Activated CD4-positive, alpha-beta T cell treated with anti-CD3 and anti-CD28 coated beads for 48 hours (primary cell): ENCODE data around the gene STK32A.
A peak's percentile ranks its signal among the peaks of the same experiment; 100 is the strongest.
"Not testable (repeated sequence)": the region's sequence is repeated elsewhere in the genome, so short reads cannot be mapped to it uniquely, and the experiment has no call there.

ENCODE experiments used
- DNase-seq: peaks from one replicate; pipeline ENCODE4 v3.0.0-alpha.2; 2020

STK32A gene

DNA sequence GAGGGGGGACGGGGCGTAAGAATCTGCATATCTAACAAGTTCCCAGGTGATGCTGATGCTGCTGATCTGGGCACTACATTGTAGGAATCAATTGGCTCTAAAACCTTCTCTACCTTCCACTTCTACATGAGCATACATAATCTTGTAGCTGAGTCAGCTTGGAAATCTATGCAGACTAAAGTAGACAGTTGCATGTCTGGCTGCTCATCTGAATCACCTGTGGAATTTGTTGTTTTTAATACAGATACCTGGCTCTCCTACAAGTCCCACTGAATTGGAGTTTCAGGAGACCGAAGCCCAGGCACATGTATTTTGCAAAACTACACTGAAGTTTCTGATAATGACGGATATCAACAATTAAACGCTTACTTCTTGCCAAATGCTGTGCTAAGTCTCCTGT, 113.6 kb downstream of the STK32A start:
- no peak for DNase-seq

GRCh38 chr5:147349241-147349640, 114.4 kb downstream of the STK32A start:
- DNase-seq: no peak

DNA sequence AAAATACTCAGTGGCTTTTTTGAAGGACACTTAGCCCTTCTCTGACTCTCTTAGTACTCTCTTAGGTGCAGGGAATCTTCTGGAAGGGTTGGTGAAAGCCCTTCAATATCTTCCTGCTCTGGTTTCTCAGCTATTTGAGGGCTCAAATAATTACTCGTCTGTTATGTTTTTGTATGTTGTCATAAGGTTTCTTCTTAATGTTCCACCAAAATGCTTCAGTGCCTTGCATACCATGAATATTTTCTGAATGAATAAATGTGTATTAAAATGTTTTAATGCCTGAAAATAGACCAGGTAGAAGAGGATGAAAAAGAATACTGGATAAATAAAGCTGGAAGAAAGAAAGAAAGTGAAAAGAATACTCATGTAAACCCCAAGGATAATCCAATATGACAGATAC, 124.3 kb downstream of the STK32A start:
- no peak for DNase-seq

- no peak for DNase-seq
These were observed 124.8 kb downstream of the STK32A start for GRCh38 chr5:147359581-147359980.

DNA sequence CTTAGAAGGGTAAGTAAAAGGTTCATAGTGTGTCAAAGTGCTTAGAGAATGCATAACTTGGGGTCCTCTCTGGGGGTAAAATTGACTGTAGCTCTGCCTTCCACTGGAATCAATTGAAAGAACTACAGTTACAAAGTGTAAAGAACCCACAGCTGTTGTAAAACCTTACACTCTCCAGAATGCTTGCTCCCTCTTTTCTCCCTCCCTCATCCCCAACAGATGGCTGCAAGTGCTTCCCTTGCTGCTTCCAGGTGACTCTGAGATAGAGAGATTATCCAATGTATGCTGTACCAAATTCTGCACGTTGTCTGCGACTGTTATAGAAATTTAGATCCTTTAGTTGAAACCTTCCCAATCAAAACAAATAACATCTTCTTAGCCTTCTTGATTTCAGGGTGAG, 126.0 kb downstream of the STK32A start:
- DNase-seq: no peak

DNA sequence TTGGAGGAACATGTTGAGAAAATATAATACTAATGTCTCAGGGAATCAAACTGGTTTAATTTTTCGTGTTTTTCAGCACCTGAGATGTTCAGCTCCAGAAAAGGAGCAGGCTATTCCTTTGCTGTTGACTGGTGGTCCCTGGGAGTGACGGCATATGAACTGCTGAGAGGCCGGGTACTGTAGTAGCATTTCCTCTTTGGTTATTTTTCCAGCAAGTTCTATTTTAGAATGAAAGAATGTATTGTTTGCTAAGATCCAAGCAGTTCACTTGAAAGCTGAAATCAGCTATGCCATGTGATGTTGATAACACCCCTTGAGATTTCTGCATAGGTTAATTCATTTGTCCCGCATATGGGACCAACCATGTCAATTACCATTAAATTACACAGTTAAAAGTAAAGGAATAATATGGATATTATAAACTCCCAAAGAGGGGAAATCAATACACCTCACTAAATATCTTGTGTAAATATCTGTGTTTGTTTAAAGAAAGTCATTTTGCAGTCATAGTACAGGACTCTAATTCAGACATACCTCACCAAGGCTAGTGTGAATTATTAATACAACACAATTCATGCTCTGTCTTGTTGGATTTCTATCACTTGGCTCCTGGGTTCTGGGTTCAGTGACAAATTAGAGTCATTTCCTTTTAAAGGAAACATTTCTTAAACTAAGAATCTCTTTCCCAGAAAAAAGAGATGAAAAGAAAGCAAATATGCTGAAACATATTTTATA, 126.8 kb downstream of the STK32A start:
- no peak for DNase-seq

DNA sequence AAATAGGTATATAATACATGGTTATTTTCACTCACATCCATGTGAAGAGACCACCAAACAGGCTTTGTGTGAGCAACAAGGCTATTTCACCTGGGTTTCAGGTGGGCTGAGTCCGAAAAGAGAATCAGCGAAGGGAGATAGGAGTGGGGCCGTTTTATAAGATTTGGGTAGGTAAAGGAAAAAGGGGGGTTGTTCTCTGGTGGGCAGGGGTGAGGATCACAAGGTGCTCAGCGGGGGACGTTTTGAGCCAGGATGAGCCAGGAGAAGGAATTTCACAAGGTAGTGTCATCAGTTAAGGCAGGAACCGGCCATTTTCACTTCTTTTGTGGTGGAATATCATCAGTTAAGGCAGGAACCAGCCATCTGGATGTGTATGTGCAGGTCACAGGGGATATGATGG, 132.6 kb downstream of the STK32A start:
- DNase-seq: not testable (repeated sequence)

DNA sequence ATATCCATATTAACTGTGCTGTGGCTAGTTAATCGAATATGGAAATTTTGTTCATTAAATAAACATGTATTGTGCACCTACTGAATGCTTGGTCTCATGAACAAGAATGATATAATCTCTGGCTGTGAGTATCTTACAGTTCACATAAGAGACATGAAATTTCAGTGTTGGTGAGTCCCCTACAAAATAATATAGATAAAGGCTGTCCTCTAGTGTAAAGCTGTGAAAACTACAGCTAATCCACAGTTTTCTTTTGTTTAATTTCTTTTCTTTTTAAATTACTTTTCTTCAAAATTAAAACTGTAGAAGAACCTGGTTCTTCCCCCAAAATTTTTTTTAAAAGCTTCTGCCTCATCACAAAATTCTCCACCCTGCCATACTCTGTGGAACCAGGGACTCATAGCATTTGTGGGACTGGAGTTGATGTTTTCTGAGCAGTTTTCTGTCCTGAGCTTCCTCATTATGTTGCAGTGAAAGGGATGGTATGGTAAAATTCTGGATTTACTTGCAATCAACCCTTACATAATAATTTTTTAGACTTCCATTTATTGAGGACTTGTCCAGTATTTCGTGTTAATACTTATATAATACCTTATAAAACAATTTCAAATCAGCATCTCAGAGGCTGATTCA, 135.0 kb downstream of the STK32A start:
- no peak for DNase-seq

DNA sequence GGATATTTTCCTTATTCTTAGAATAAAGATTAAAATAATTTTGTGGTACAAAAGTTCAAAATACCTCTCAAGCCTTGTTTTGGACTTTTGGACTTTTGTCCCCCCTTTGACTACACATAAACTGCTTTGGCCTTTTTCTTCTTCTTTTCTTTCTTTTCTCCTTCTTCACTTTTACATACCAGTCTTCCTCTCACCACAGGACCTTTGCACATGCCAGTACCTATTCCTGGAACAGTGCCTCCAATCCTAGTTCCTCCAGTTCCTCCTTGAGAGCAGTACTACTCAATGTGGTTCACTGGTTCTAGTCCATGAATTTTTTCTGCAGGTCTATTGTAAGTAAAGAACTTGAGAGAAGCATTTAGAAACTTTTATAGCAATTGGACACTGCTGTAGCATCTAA, 136.5 kb downstream of the STK32A start:
- DNase-seq: no peak

GRCh38 chr5:147372191-147372590, 137.4 kb downstream of the STK32A start:
- DNase-seq: no peak

GRCh38 chr5:147373328-147373727, 138.5 kb downstream of the STK32A start:
- DNase-seq: no peak

GRCh38 chr5:147375151-147375550, 140.3 kb downstream of the STK32A start:
- no peak for DNase-seq

- DNase-seq: no peak
These were observed 142.9 kb downstream of the STK32A start for GRCh38 chr5:147377682-147378081.

GRCh38 chr5:147381555-147381954, 146.7 kb downstream of the STK32A start:
- no peak for DNase-seq

GRCh38 chr5:147382776-147383175, 147.9 kb downstream of the STK32A start:
- DNase-seq: no peak

DNA sequence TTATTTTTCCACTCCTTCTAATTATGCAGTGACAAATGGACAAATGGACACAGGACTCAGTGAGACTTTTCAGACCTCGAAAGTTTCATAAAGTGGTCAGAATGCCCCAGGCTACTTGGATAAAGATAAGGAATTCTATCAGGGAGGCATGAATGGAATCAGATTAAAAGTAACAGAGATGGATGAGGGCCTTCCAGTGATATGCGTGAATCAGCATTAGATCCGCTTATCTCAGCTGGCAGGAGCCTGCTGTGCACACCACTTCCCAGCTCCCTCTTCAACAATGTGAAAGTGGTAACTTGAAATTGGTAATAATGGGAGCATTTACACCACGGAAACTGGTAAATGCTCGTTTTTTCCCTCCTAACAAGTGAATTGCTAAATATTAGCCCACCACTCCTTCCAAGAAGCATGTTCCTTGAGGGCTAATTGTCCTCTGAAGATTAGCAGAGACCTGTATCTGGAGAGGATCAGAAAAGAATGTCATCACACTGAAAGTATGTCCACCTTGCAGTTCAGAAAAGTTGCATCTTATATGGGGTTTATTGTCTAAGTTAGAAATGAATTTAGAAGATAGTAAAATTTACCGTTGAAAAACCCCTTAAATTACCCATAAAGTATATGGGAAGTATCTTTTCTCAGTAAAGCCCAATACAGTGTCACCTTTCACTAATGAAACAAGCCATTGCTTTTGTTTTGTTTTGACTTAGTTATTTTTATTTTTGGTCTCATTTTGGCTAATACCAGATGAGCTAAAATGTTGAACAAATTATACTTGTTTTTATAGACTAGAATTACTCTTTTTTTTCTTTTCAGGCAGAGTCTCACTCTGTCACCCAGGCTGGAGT, 149.7 kb downstream of the STK32A start:
- DNase-seq: no peak

DNA sequence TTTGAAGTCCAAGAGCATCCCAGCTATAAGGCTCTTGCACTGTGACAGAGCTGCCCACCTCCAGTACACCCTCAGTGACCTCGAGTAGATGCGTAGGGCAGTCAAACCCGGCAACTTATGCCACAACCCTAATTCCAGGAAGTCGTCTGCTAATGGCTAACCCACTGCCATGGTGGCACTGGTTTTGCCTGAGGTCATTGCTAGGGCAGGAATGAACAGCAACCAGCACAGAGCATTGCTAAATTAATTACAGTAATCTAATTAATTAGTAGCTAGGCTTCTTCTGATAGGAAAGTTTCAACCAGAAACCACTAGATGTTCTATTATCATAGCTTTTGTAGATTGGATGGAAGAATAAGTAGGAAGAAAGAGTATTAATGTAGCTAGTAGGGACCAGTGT, 152.3 kb downstream of the STK32A start:
- no peak for DNase-seq

- DNase-seq: no peak
These were observed 153.6 kb downstream of the STK32A start for GRCh38 chr5:147388184-147389108.

DNA sequence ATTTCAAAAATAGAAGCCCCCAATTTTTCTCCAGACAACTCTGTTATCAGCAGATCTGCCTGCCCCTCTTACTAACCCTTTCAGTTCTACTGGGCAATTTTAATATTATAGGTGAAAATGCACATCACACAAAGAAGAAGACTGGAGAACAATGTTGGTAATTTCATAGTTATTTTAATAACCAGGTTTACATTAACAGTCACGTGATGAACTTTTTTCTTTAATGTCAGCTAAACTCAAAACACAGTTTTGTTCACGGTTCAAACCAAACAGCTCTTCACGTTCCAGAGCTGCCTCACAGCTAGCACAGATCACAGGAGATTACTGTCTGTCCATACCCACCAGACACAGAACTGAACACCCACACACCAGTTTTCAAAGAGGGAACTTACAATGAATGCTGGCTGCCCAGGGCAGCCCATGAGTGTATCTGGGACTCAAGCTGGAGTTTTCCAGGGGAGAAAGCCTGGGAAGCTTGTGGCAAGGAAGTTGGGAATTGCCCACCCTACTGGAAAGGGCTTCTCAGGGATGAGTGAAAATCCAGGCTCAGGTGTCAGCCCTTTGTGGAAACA, 155.9 kb downstream of the STK32A start:
- DNase-seq: no peak

- peak; percentile 6 for DNase-seq
These were observed 157.0 kb downstream of the STK32A start for GRCh38 chr5:147391781-147392180.

- no peak for DNase-seq
These were observed 159.2 kb downstream of the STK32A start for GRCh38 chr5:147393874-147394672.
